Measurements from ENCODE around the gene SENP7.

GRCh38 chr3:101384426-101384825, 128.6 kb downstream of the SENP7 start:
- TF ChIP-seq CTCF (IDR thresholded peaks at IDR 0.05) = no peak
- no peak for TF ChIP-seq POLR2A (IDR thresholded peaks at IDR 0.05)
- TF ChIP-seq POLR2AphosphoS5 (IDR thresholded peaks at IDR 0.05) = no peak

Measured in breast epithelium (tissue), 3 donors.